ENCODE measurements around the gene SIK3.

- TF ChIP-seq CTCF (IDR thresholded peaks at IDR 0.05): no peak
- TF ChIP-seq POLR2A (IDR thresholded peaks at IDR 0.05): no peak
Measured at GRCh38 chr11:116885951-116886655, 212.1 kb downstream of the SIK3 start.

Measured in heart left ventricle (tissue), 13 donors.